GM12801 (cell line): Measurements from ENCODE around the gene SULT2B1.

ENCODE experiments used
- CTCF ChIP-seq: IDR thresholded peaks from one replicate; pipeline ENCODE4 v1.5.1; 2011; ENCODE audit warnings: control low read depth; ENCODE audit not compliant: insufficient read length; ENCODE audit errors: extremely low read depth

SULT2B1 gene

GRCh38 chr19:48598996-48599700 lies 47.2 kb downstream of the SULT2B1 start:
- TF ChIP-seq CTCF, result no peak

GRCh38 chr19:48600679-48601417 lies 48.9 kb downstream of the SULT2B1 start:
- TF ChIP-seq CTCF, result no peak

- no peak for TF ChIP-seq CTCF
Observed at GRCh38 chr19:48603001-48603400, 51.0 kb downstream of the SULT2B1 start.

GRCh38 chr19:48603449-48603848 lies 51.5 kb downstream of the SULT2B1 start:
- TF ChIP-seq CTCF, result no peak

- no peak for TF ChIP-seq CTCF
Observed at GRCh38 chr19:48603850-48604249, 51.9 kb downstream of the SULT2B1 start.

GRCh38 chr19:48606463-48607358 lies 54.7 kb downstream of the SULT2B1 start, which contains the start of gene SPACA4:
SPACA4 (plus strand) TSS chr19:48606742; CDS start chr19:48606979, 237 bp downstream.
- TF ChIP-seq CTCF, result no peak

GRCh38 chr19:48607359-48607755 lies 55.4 kb downstream of the SULT2B1 start:
- TF ChIP-seq CTCF, result no peak
